ENCODE measurements around the gene CHST11.

DNA sequence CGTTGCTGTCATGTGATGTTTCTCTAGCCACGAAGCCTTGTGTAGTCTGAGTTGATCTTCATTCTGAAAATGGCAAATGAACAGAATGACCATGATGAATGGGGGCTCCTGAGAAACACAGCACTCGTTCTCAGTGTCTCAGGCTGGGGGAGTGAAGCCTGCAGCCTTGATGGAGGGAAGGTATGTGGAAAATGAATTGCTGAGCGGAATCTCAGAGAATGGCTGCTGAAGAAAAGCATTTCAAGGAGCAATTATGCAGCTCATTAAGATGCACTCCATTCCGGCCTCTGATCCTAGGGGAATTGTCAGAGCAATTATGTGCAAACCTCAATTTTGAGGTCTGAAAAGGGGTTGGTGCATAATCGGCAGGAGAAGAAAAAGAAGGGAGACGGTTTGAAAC is 167.1 kb downstream of the CHST11 start:
- TF ChIP-seq, protein P1, sequence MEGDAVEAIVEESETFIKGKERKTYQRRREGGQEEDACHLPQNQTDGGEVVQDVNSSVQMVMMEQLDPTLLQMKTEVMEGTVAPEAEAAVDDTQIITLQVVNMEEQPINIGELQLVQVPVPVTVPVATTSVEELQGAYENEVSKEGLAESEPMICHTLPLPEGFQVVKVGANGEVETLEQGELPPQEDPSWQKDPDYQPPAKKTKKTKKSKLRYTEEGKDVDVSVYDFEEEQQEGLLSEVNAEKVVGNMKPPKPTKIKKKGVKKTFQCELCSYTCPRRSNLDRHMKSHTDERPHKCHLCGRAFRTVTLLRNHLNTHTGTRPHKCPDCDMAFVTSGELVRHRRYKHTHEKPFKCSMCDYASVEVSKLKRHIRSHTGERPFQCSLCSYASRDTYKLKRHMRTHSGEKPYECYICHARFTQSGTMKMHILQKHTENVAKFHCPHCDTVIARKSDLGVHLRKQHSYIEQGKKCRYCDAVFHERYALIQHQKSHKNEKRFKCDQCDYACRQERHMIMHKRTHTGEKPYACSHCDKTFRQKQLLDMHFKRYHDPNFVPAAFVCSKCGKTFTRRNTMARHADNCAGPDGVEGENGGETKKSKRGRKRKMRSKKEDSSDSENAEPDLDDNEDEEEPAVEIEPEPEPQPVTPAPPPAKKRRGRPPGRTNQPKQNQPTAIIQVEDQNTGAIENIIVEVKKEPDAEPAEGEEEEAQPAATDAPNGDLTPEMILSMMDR (conservative IDR thresholded peaks at IDR 0.05; ENCODE audit: low read depth, low read length) = no peak
- TF ChIP-seq EZH2 (IDR thresholded peaks at IDR 0.05; ENCODE audit: borderline replicate concordance, low read depth, low read length, poor library complexity, severe bottlenecking) = no peak

Data from A673 (cell line).